Tibial nerve (tissue), 3 donors: Measurements from ENCODE around the gene SMOC1.

Experiments used
- CTCF ChIP-seq, 5 experiments: fragments of 200-600 bp in 3 of 5; fragments of 450-650 bp in 2 of 5; sonication (generic) in 3 of 5; IDR thresholded peaks; one replicate each; pipeline ENCODE4 v1.5.1; 2016 to 2019; ENCODE audit warnings: antibody characterized with exemption in 5 of 5, mild to moderate bottlenecking in 3 of 5, moderate library complexity in 2 of 5
- POLR2A ChIP-seq, 2 donors: fragments of 450-650 bp; IDR thresholded peaks; one replicate each; pipeline ENCODE4 v1.6.1; 2017; ENCODE audit warnings: antibody characterized with exemption in 2 of 2, mild to moderate bottlenecking in 2 of 2, moderate library complexity in 2 of 2

- TF ChIP-seq CTCF (IDR thresholded peaks at IDR 0.05) (no peak), POLR2A (IDR thresholded peaks at IDR 0.05) (no peak)
These were observed 20.4 kb upstream of the SMOC1 start for GRCh38 chr14:69858801-69859200.
